IMR-90 (cell line): ENCODE data around the gene DLL1. TPM values are rescaled to one million over a fixed set of nuclear protein-coding genes. Genes with fewer than 3 reads are reported as not detected.

Source experiments
- ATAC-seq: fragments of 200-7000 bp; cut with Tn5 transposase; 2 replicates; pipeline ENCODE4 v1.9.1; 2020; ENCODE audit warnings: low read depth, mild to moderate bottlenecking, moderate library complexity
- BruUV-seq: library from RNA; stranded (reverse); fragments of 400-500 nt; replicated peaks from 2 replicates; lab custom pipeline; 2021; lab: Mats Ljungman, UMichigan
- CTCF ChIA-PET: fragments of 300-600 bp; formaldehyde crosslinking; extraction: SDS; loops from one replicate; lab custom pipeline; 2021; ENCODE audit warnings: antibody characterized with exemption; lab: Yijun Ruan, JAX
- POLR2A ChIA-PET: fragments of 300-600 bp; sonication (Branson Sonifier 250); formaldehyde crosslinking; loops from one replicate; lab custom pipeline; 2022; ENCODE audit warnings: antibody characterized with exemption; ENCODE audit not compliant: unreplicated experiment; lab: Charles Lee
- DNase-seq: peaks from one replicate; pipeline ENCODE4 v3.0.0; 2013
- H2AFZ ChIP-seq: replicated peaks from 2 replicates; pipeline ENCODE3; 2013; ENCODE audit warnings: low read length, mild to moderate bottlenecking; ENCODE audit not compliant: poor library complexity
- H2AK5ac ChIP-seq: 2 replicates; pipeline ENCODE4 v1.6.1; 2013; ENCODE audit warnings: low read depth, low read length, inconsistent platforms
- H2AK9ac ChIP-seq: replicated peaks from 2 replicates; pipeline ENCODE3; 2013; ENCODE audit warnings: mild to moderate bottlenecking, low read depth, low read length, moderate library complexity; ENCODE audit not compliant: poor library complexity
- H2BK120ac ChIP-seq: 2 replicates; pipeline ENCODE4 v1.6.1; 2013; ENCODE audit warnings: low read depth, low read length, inconsistent platforms
- H2BK15ac ChIP-seq: 3 replicates; pipeline ENCODE4 v1.6.1; 2013; ENCODE audit warnings: low read depth, low read length, inconsistent platforms
- H2BK20ac ChIP-seq: 2 replicates; pipeline ENCODE4 v1.6.1; 2013; ENCODE audit warnings: low read depth, mild to moderate bottlenecking, inconsistent platforms, low read length, moderate library complexity
- H2BK5ac ChIP-seq: 2 replicates; pipeline ENCODE4 v1.6.1; 2013; ENCODE audit warnings: mild to moderate bottlenecking, low read depth, low read length, inconsistent platforms; ENCODE audit not compliant: poor library complexity, severe bottlenecking
- H3K14ac ChIP-seq: replicated peaks from 2 replicates; pipeline ENCODE4 v1.6.1; 2013; ENCODE audit warnings: low read depth, low read length, inconsistent platforms
- H3K18ac ChIP-seq: 2 replicates; pipeline ENCODE4 v1.6.1; 2013; ENCODE audit warnings: low read depth, low read length, control low read depth
- H3K23ac ChIP-seq: 2 replicates; pipeline ENCODE4 v1.6.1; 2013; ENCODE audit warnings: low read depth, low read length, inconsistent platforms
- H3K27ac ChIP-seq: 2 replicates; pipeline ENCODE4 v1.5.1; 2013; ENCODE audit warnings: mild to moderate bottlenecking, control low read depth, low read length; ENCODE audit not compliant: insufficient read depth
- H3K27me3 ChIP-seq: 2 replicates; pipeline ENCODE4 v1.6.1; 2013; ENCODE audit warnings: low read length; ENCODE audit not compliant: control insufficient read depth, insufficient read depth
- H3K36me3 ChIP-seq: 2 replicates; pipeline ENCODE4 v1.6.1; 2013; ENCODE audit warnings: low read length, mixed read lengths; ENCODE audit not compliant: control insufficient read depth, insufficient read depth
- H3K4ac ChIP-seq: 2 replicates; pipeline ENCODE4 v1.6.1; 2013; ENCODE audit warnings: low read depth, low read length, inconsistent platforms
- H3K4me1 ChIP-seq: 2 replicates; pipeline ENCODE4 v1.6.1; 2013; ENCODE audit warnings: low read length, mixed read lengths; ENCODE audit not compliant: control insufficient read depth, insufficient read depth
- H3K4me2 ChIP-seq: 2 replicates; pipeline ENCODE4 v1.6.1; 2013; ENCODE audit warnings: low read depth, mild to moderate bottlenecking, control low read depth, low read length, moderate library complexity
- H3K4me3 ChIP-seq: 2 replicates; pipeline ENCODE4 v1.5.1; 2013; ENCODE audit warnings: low read depth, mild to moderate bottlenecking, control low read depth, low read length, moderate library complexity; ENCODE audit not compliant: insufficient read depth
- H3K56ac ChIP-seq: 2 replicates; pipeline ENCODE4 v1.6.1; 2013; ENCODE audit warnings: low read length, inconsistent platforms; ENCODE audit not compliant: insufficient read depth; ENCODE audit errors: extremely low read depth
- H3K79me1 ChIP-seq, 2 experiments: 2 replicates each; pipeline ENCODE4 v1.6.1; 2013; ENCODE audit warnings: low read length in 2 of 2, inconsistent platforms in 1 of 2, low read depth in 1 of 2
- H3K9ac ChIP-seq: 2 replicates; pipeline ENCODE4 v1.6.1; 2013; ENCODE audit warnings: low read depth, low read length, control low read depth
- H3K9me1 ChIP-seq: 2 replicates; pipeline ENCODE4 v1.6.1; 2013; ENCODE audit warnings: low read length, inconsistent platforms; ENCODE audit not compliant: insufficient read depth
- H3K9me3 ChIP-seq: 2 replicates; pipeline ENCODE4 v1.6.1; 2013; ENCODE audit warnings: low read length; ENCODE audit not compliant: control insufficient read depth, insufficient read depth
- H4K20me1 ChIP-seq: 2 replicates; pipeline ENCODE4 v1.6.1; 2013; ENCODE audit warnings: low read length, inconsistent platforms; ENCODE audit not compliant: insufficient read depth
- H4K5ac ChIP-seq: 2 replicates; pipeline ENCODE4 v1.6.1; 2013; ENCODE audit warnings: mild to moderate bottlenecking, low read depth, low read length, control low read depth
- H4K8ac ChIP-seq, 2 experiments: 2 replicates each; pipeline ENCODE4 v1.6.1; 2013; ENCODE audit warnings: low read depth in 2 of 2, low read length in 2 of 2, control low read depth in 1 of 2, inconsistent platforms in 1 of 2
- H4K91ac ChIP-seq: 2 replicates; pipeline ENCODE4 v1.6.1; 2013; ENCODE audit warnings: low read depth, low read length, inconsistent platforms; ENCODE audit not compliant: insufficient read depth
- BHLHE40 ChIP-seq: fragments of 150-350 bp; IDR thresholded peaks from 2 replicates; pipeline ENCODE4 v1.6.1; 2016; ENCODE audit warnings: mild to moderate bottlenecking, low read depth, low read length
- CEBPB ChIP-seq: IDR thresholded peaks from 2 replicates; pipeline ENCODE4 v1.6.1; 2012; ENCODE audit warnings: low read depth, low read length, improper control_type of control experiment
- CHD1 ChIP-seq: IDR thresholded peaks from 2 replicates; pipeline ENCODE4 v1.6.1; 2012; ENCODE audit warnings: low read depth, low read length, improper control_type of control experiment
- FOS ChIP-seq: fragments of 150-350 bp; IDR thresholded peaks from 2 replicates; pipeline ENCODE4 v1.6.1; 2016; ENCODE audit warnings: low read depth, low read length
- MAFK ChIP-seq: IDR thresholded peaks from 2 replicates; pipeline ENCODE4 v1.6.1; 2012; ENCODE audit warnings: low read depth, low read length, improper control_type of control experiment
- MAZ ChIP-seq: IDR thresholded peaks from 2 replicates; pipeline ENCODE4 v1.6.1; 2012; ENCODE audit warnings: low read depth, mild to moderate bottlenecking, low read length, improper control_type of control experiment, moderate library complexity, borderline replicate concordance
- MXI1 ChIP-seq: IDR thresholded peaks from 2 replicates; pipeline ENCODE4 v1.6.1; 2012; ENCODE audit warnings: low read depth, mild to moderate bottlenecking, low read length, moderate library complexity, borderline replicate concordance
- NFE2L2 ChIP-seq: fragments of 150-350 bp; IDR thresholded peaks from 2 replicates; pipeline ENCODE4 v1.6.1; 2016; ENCODE audit warnings: low read depth, mild to moderate bottlenecking, low read length
- POLR2A ChIP-seq: IDR thresholded peaks from 2 replicates; pipeline ENCODE4 v1.6.1; 2012; ENCODE audit warnings: mild to moderate bottlenecking, low read depth, low read length
- RAD21 ChIP-seq: IDR thresholded peaks from 2 replicates; pipeline ENCODE4 v1.6.1; 2012; ENCODE audit warnings: low read length, improper control_type of control experiment
- RCOR1 ChIP-seq: IDR thresholded peaks from 2 replicates; pipeline ENCODE4 v1.6.1; 2012; ENCODE audit warnings: mild to moderate bottlenecking, low read length, improper control_type of control experiment; ENCODE audit not compliant: insufficient replicate concordance
- RFX5 ChIP-seq: IDR thresholded peaks from 2 replicates; pipeline ENCODE4 v1.8.0; 2012; ENCODE audit warnings: low read depth, mild to moderate bottlenecking, low read length, moderate library complexity
- SMC3 ChIP-seq: fragments of 150-350 bp; IDR thresholded peaks from 2 replicates; pipeline ENCODE4 v1.6.1; 2016; ENCODE audit warnings: low read depth, mild to moderate bottlenecking, antibody characterized with exemption, low read length, moderate library complexity
- WGBS, 2 experiments: methylation state at CpG; one replicate each; pipeline versions ENCODE4 v1.1.5 to v1.1.7; 2013; ENCODE audit warnings: missing lambda C conversion rate in 2 of 2; ENCODE audit not compliant: insufficient read length in 1 of 2; ENCODE audit errors: extremely low coverage in 2 of 2; 5-methylcytosine and 5-hydroxymethylcytosine counted together
- dilution Hi-C: fragments of 300-500 bp; cut with HindIII; formaldehyde crosslinking; loops from one replicate; pipeline ENCODE4 v1.14.3; 2018; ENCODE audit warnings: low sequenced_read_pairs; ENCODE audit not compliant: unreplicated experiment
- in situ Hi-C: fragments of 300-500 bp; cut with MboI; formaldehyde crosslinking; loops from 3 replicates; pipeline ENCODE4 v1.14.3; 2019; ENCODE audit warnings: low sequenced_read_pairs, inconsistent platforms, mixed read lengths
- intact Hi-C: fragments of 100-400 bp; cut with micrococcal nuclease; formaldehyde crosslinking; loops from 2 replicates; pipeline ENCODE4 v1.10.0; 2022
- polyA plus RNA-seq, 3 experiments: library from polyadenylated mRNA; depleted of rRNA; stranded (reverse); fragments of >200 nt; gene quantifications; 2 replicates each; pipeline ENCODE4 v1.2.3, GENCODE V29; 2012; ENCODE audit warnings: low replicate concordance in 1 of 3
- total RNA-seq: library from RNA; depleted of rRNA; stranded (reverse); fragments of >200 nt; gene quantifications from 2 replicates; pipeline ENCODE4 v1.2.3, GENCODE V29; 2012
- TF ChIP-seq, protein P1 (sequence below): fragments of 150-350 bp; IDR thresholded peaks from 2 replicates; pipeline ENCODE4 v1.6.1; 2016; ENCODE audit warnings: low read depth, mild to moderate bottlenecking, low read length, moderate library complexity, borderline replicate concordance
- TF ChIP-seq, protein P2 (sequence below): conservative IDR thresholded peaks from 2 replicates; pipeline ENCODE4 v1.5.1; 2012; ENCODE audit warnings: mild to moderate bottlenecking, low read depth, low read length, improper control_type of control experiment
- TF ChIP-seq, protein P3 (sequence below): fragments of 150-350 bp; IDR thresholded peaks from 2 replicates; pipeline ENCODE4 v1.6.1; 2017; ENCODE audit warnings: mild to moderate bottlenecking, antibody characterized with exemption, low read length, low read depth

The DLL1 gene
- total and polyA plus RNA-seq, 2 of the 4 experiments (the other 2 are of a cell fraction): under 0.01 to 0.31 TPM

- intact Hi-C loops (no loop called here), dilution Hi-C loops (no loop called here), in situ Hi-C loops (no loop called here)
- no peak overlapping the region for H3K4me3 ChIP-seq
- H4K91ac ChIP-seq: no peak overlapping the region
- no CpG with 5 or more reads among the region's 2 CpGs for WGBS, 2 experiments
- no peak overlapping the region for H4K8ac ChIP-seq
- no peak overlapping the region for H2BK5ac ChIP-seq
- H3K56ac ChIP-seq: no peak overlapping the region
- no peak for TF ChIP-seq CEBPB
- no peak for TF ChIP-seq SMC3
- TF ChIP-seq NFE2L2: no peak
- TF ChIP-seq, protein P1, sequence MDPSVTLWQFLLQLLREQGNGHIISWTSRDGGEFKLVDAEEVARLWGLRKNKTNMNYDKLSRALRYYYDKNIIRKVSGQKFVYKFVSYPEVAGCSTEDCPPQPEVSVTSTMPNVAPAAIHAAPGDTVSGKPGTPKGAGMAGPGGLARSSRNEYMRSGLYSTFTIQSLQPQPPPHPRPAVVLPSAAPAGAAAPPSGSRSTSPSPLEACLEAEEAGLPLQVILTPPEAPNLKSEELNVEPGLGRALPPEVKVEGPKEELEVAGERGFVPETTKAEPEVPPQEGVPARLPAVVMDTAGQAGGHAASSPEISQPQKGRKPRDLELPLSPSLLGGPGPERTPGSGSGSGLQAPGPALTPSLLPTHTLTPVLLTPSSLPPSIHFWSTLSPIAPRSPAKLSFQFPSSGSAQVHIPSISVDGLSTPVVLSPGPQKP: no peak
- TF ChIP-seq RFX5: no peak
- TF ChIP-seq MAZ: no peak
- TF ChIP-seq, protein P2, sequence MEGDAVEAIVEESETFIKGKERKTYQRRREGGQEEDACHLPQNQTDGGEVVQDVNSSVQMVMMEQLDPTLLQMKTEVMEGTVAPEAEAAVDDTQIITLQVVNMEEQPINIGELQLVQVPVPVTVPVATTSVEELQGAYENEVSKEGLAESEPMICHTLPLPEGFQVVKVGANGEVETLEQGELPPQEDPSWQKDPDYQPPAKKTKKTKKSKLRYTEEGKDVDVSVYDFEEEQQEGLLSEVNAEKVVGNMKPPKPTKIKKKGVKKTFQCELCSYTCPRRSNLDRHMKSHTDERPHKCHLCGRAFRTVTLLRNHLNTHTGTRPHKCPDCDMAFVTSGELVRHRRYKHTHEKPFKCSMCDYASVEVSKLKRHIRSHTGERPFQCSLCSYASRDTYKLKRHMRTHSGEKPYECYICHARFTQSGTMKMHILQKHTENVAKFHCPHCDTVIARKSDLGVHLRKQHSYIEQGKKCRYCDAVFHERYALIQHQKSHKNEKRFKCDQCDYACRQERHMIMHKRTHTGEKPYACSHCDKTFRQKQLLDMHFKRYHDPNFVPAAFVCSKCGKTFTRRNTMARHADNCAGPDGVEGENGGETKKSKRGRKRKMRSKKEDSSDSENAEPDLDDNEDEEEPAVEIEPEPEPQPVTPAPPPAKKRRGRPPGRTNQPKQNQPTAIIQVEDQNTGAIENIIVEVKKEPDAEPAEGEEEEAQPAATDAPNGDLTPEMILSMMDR: no peak
- no peak for TF ChIP-seq RAD21
- no peak for TF ChIP-seq CHD1
- TF ChIP-seq POLR2A: no peak
- TF ChIP-seq FOS: no peak
- TF ChIP-seq, protein P3, sequence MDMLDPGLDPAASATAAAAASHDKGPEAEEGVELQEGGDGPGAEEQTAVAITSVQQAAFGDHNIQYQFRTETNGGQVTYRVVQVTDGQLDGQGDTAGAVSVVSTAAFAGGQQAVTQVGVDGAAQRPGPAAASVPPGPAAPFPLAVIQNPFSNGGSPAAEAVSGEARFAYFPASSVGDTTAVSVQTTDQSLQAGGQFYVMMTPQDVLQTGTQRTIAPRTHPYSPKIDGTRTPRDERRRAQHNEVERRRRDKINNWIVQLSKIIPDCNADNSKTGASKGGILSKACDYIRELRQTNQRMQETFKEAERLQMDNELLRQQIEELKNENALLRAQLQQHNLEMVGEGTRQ: no peak
- TF ChIP-seq MXI1: no peak
- TF ChIP-seq MAFK: no peak
- TF ChIP-seq RCOR1: no peak
- TF ChIP-seq BHLHE40: no peak
- no peak overlapping the region for H4K5ac ChIP-seq
- no peaks in the 10 kb centered on the region for H3K9me1 ChIP-seq
- POLR2A ChIA-PET: no interaction called here
- no peak overlapping the region for H2BK120ac ChIP-seq
- H3K9me3 ChIP-seq: no peaks in the 10 kb centered on the region
- DNase-seq (no peak), ATAC-seq (no peak)
- H3K79me1 ChIP-seq: no peaks in the 10 kb centered on the region
- no peak overlapping the region for H2BK20ac ChIP-seq
- no peak overlapping the region for H3K4ac ChIP-seq
- no peak overlapping the region for H2BK15ac ChIP-seq
- peaks cover 52% of the 10 kb centered on the region for H3K27me3 ChIP-seq
- no peak overlapping the region for H2AK5ac ChIP-seq
- no peaks in the 10 kb centered on the region; the same call in 1 of the 2 replicates for H3K4me1 ChIP-seq
- H3K9ac ChIP-seq: no peak overlapping the region
- H4K20me1 ChIP-seq: no peaks in the 10 kb centered on the region
- no TSS peak for BruUV-seq
- no peaks in the 10 kb centered on the region for H3K36me3 ChIP-seq
- no peak overlapping the region for H2AFZ ChIP-seq
- H3K23ac ChIP-seq: no peak overlapping the region
- CTCF ChIA-PET: no interaction called here
- H3K14ac ChIP-seq: no peak overlapping the region
- H3K27ac ChIP-seq: no peak overlapping the region
- no peak overlapping the region for H3K4me2 ChIP-seq
- no peak overlapping the region for H3K18ac ChIP-seq
- no peak overlapping the region for H2AK9ac ChIP-seq
These were observed 4.0 kb downstream of the DLL1 start for GRCh38 chr6:170286934-170287265.
